Measurements from ENCODE around the gene DDX56. TPM values are rescaled to one million over a fixed set of nuclear protein-coding genes. Genes with fewer than 3 reads are reported as not detected.

The DDX56 gene
- total and polyA plus RNA-seq, 9 of the 15 experiments (the other 6 are each of a cell fraction or from before 2014, with no cell fraction given), result 33.0 to 145 (median 102) TPM

- TF ChIP-seq RAD51 (IDR thresholded peaks at IDR 0.05; ENCODE audit: borderline replicate concordance, low read depth) (no peak), NR2C2 (CRISPR knock-in tag; IDR thresholded peaks at IDR 0.05) (no peak), NR2C2 (tag; IDR thresholded peaks at IDR 0.05) (no peak), ZNF140 (CRISPR knock-in tag; IDR thresholded peaks at IDR 0.05) (peak; percentile 81), ZNF408 (CRISPR knock-in tag; IDR thresholded peaks at IDR 0.05; ENCODE audit: low read depth) (peak; percentile 83; the same call in 1 of the 2 replicates), RBM34 (IDR thresholded peaks at IDR 0.05; ENCODE audit: borderline replicate concordance, insufficient read depth, low read length) (no peak), POLR2A (conservative IDR thresholded peaks at IDR 0.05) (no peak), PHB2 (IDR thresholded peaks at IDR 0.05; ENCODE audit: low read depth) (no peak), NR2C1 (IDR thresholded peaks at IDR 0.05) (no peak), NR2C1 (tag; IDR thresholded peaks at IDR 0.05) (no peak), PTBP1 (IDR thresholded peaks at IDR 0.05; ENCODE audit: low read depth, low read length) (no peak)
These were observed 42.8 kb upstream of the DDX56 start (continued) for GRCh38 chr7:44616545-44616944.

- H3K27ac ChIP-seq (ENCODE audit: extremely low read depth, low read depth, low read length), result no peak overlapping the region
- 86% methylated on average over 5 of the region's 5 CpGs for WGBS (ENCODE audit: insufficient coverage, low coverage, missing lambda C conversion rate)
- ATAC-seq (no peak), FAIRE-seq (no peak), DNase-seq (ENCODE audit: extremely low read depth in 1 of 4, low spot score in 3 of 4) (no peak)
- no TSS peak for BruUV-seq (replicated peaks)
- CTCF ChIA-PET (ENCODE audit: low intra/inter-chr PET ratio), result no interaction called here
- H3K4me1 ChIP-seq (replicated peaks in 1 of 2; ENCODE audit: control insufficient read depth in 2 of 2, insufficient read depth in 2 of 2, low read length in 2 of 2), result peaks cover 0 to 32% of the 10 kb centered on the region in 2 experiments; a peak in 3 of 5 replicates
- H3K9me1 ChIP-seq (ENCODE audit: control insufficient read depth, insufficient read depth, low read length), result no peaks in the 10 kb centered on the region
- no peak overlapping the region for H2AFZ ChIP-seq (ENCODE audit: low read depth, low read length)
- POLR2A ChIA-PET, result interaction anchor here (1.0 kb wide), 1 partner anchor 23 kb away, joined by 3 read pairs; no protein-coding TSS in a partner anchor
- H4K20me1 ChIP-seq (replicated peaks; ENCODE audit: control insufficient read depth, insufficient read depth, low read length), result peaks cover 11% of the 10 kb centered on the region
- H3K79me2 ChIP-seq (ENCODE audit: control insufficient read depth, insufficient read depth, low read length), result peaks cover 96% of the 10 kb centered on the region
- no peaks in the 10 kb centered on the region for H3K27me3 ChIP-seq (ENCODE audit: control insufficient read depth in 2 of 2, insufficient read depth in 2 of 2, low read length in 2 of 2)
- no peak overlapping the region for H3K4me3 ChIP-seq
- intact Hi-C loops (cut with micrococcal nuclease) (no loop called here), in situ Hi-C loops (cut with MboI) (no loop called here)
- H3K9ac ChIP-seq (ENCODE audit: insufficient read depth in 1 of 2, low read depth in 2 of 2, low read length in 2 of 2), result no peak overlapping the region
- peaks cover 17% of the 10 kb centered on the region; the same call in 2 of the 3 replicates for H3K36me3 ChIP-seq (ENCODE audit: control insufficient read depth, insufficient read depth, low read length)
- H3K4me2 ChIP-seq (ENCODE audit: insufficient read depth, low read length), result no peak overlapping the region
- no peaks in the 10 kb centered on the region for H3K9me3 ChIP-seq (replicated peaks; ENCODE audit: control insufficient read depth, insufficient read depth, low read depth, low read length)
- TF ChIP-seq TAF9B (IDR thresholded peaks at IDR 0.05; ENCODE audit: partially characterized antibody) (no peak), CBX1 (IDR thresholded peaks at IDR 0.05; ENCODE audit: low read depth) (no peak), ZNF639 (CRISPR knock-in tag; conservative IDR thresholded peaks at IDR 0.05 in 1 of 2, IDR thresholded peaks at IDR 0.05 in 1 of 2) (no peak), NFATC3 (IDR thresholded peaks at IDR 0.05) (no peak), ZNF280A (IDR thresholded peaks at IDR 0.05; ENCODE audit: low read depth, partially characterized antibody) (no peak), ZBTB12 (CRISPR knock-in tag; IDR thresholded peaks at IDR 0.05) (no peak), ZNF174 (CRISPR knock-in tag; IDR thresholded peaks at IDR 0.05) (no peak), ZNF76 (CRISPR knock-in tag; IDR thresholded peaks at IDR 0.05; ENCODE audit: borderline replicate concordance) (no peak), ARID1B (IDR thresholded peaks at IDR 0.05) (no peak)
These were observed 42.1 kb upstream of the DDX56 start for GRCh38 chr7:44615793-44616192.
